HL-60 (cell line): Measurements from ENCODE around the gene OSBPL3.

Source experiments
- POLR2AphosphoS5 ChIP-seq: IDR thresholded peaks from 2 replicates; pipeline ENCODE4 v1.6.1; 2012; ENCODE audit warnings: low read depth
- SPI1 ChIP-seq: IDR thresholded peaks from 2 replicates; pipeline ENCODE4 v1.6.1; 2012; ENCODE audit warnings: low read depth, mild to moderate bottlenecking, borderline replicate concordance
- TF ChIP-seq, protein P1 (sequence below): IDR thresholded peaks from one replicate; pipeline ENCODE4 v1.5.1; 2011; ENCODE audit warnings: low read length, control low read depth, inconsistent platforms; ENCODE audit not compliant: insufficient read depth

DNA sequence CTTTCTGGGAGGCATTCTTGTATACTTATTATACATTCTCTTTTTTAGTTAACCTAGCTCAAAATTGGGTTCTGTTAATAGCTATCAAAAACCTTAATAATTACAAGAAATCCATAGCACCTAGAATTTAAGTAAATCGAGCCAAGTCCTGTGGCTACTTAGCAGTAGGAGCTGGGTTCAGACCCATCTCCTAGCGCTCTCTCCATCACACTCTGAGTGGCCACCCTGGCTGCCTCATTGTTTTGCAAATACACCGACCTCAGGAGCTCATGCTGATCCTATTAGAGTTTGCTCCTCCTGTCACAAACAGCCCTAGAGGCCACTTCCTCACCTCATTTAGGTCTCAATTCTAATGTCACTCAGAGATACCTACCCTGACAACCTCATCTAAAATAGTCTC lies 46.2 kb upstream of the OSBPL3 start:
- TF ChIP-seq, protein P1, sequence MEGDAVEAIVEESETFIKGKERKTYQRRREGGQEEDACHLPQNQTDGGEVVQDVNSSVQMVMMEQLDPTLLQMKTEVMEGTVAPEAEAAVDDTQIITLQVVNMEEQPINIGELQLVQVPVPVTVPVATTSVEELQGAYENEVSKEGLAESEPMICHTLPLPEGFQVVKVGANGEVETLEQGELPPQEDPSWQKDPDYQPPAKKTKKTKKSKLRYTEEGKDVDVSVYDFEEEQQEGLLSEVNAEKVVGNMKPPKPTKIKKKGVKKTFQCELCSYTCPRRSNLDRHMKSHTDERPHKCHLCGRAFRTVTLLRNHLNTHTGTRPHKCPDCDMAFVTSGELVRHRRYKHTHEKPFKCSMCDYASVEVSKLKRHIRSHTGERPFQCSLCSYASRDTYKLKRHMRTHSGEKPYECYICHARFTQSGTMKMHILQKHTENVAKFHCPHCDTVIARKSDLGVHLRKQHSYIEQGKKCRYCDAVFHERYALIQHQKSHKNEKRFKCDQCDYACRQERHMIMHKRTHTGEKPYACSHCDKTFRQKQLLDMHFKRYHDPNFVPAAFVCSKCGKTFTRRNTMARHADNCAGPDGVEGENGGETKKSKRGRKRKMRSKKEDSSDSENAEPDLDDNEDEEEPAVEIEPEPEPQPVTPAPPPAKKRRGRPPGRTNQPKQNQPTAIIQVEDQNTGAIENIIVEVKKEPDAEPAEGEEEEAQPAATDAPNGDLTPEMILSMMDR: no peak
- TF ChIP-seq POLR2AphosphoS5 (no peak), SPI1 (no peak)
